ENCODE measurements around the gene NEU4.
"Not testable (repeated sequence)": the region's sequence is repeated elsewhere in the genome, so short reads cannot be mapped to it uniquely, and the experiment has no call there.

Gene NEU4, protein sequence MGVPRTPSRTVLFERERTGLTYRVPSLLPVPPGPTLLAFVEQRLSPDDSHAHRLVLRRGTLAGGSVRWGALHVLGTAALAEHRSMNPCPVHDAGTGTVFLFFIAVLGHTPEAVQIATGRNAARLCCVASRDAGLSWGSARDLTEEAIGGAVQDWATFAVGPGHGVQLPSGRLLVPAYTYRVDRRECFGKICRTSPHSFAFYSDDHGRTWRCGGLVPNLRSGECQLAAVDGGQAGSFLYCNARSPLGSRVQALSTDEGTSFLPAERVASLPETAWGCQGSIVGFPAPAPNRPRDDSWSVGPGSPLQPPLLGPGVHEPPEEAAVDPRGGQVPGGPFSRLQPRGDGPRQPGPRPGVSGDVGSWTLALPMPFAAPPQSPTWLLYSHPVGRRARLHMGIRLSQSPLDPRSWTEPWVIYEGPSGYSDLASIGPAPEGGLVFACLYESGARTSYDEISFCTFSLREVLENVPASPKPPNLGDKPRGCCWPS
- long read RNA-seq, donor 1 = 0 reads
- long read RNA-seq, donor 2 = 0 reads
- long read RNA-seq, donor 3 = 0 reads
- long read RNA-seq, donor 4 = 0 reads
- long read RNA-seq, donor 5 = 0 reads
- long read RNA-seq, donor 6 = 0 reads
- long read RNA-seq, donor 7 = 0 reads
- long read RNA-seq, donor 8, partial matches to known transcripts = 0 of 1 reads
- long read RNA-seq, donor 8, other reads (novel, unspliced or antisense) = 0 of 1 reads

DNA sequence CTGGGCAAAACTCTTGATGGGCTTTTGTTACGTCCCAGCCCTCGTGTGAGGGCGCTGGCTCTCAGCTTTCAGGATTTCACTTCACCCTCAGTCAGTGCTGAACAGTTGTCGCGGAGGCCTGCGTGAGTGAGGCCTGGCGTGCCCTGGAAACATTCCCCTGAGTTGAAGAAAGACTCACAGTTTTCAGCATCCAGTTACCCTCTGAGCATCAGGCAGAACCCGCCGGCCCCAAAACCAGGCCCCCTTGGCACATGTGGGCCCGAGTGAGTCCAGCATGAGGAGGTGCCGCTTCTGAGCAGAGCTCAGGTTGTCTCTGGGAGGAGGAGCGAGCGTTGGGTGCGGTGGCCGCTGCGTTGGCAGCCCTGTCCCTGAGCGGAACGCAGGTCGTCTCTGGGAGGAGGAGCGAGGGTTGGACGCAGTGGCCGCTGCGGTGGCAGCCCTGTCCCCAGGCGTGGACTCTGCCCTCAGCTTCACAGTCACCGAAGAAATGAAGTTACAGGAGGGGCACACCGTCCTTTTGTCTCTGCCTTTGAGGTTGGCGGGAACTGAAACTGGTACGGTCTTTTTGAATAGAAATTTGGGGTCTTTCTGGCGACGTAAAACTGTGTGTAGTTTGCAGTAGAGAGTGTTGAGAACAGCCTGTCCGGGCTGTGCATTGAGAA is at the start of gene NEU4:
Gene NEU4 (plus strand): TSS at position 473 of the 662 bp plus-strand sequence. CDS start 5,292 bp downstream, outside the sequence.
- DNase-seq = no peak

GRCh38 chr2:241759893-241760292 is 49.1 kb upstream of the NEU4 start:
- not testable (repeated sequence) for DNase-seq

- DNase-seq = no peak
These were observed 48.7 kb upstream of the NEU4 start for GRCh38 chr2:241760301-241760771.

DNA sequence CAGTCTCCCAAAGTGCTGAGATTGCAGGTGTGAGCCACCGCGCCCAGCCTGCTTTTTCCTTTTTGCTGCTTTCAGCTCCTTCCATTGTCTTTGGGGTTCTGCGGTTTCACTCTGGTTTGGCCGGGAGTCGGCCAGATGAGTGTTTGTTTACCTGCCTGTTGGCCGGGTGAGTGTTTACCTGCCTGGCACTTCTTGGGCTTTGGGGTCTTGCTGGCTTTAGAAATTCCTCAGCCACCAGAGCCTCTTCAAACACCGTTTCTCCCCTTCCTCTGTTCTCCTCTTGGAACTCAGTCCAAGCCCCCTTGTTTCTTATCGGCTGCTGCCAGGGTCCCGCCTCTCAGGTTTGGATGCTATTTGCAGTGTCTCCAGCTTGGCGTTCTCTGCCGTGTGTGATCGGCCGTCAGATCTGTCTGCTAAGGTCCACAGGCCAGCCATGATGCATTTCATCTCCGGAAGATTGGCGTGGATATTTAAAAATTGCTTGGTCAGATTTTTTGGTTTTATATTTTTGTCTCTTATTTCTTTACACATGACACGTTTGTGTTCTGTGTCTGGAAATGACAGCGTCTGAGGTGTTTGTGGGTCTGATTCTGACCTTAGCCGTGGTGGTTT is 46.6 kb upstream of the NEU4 start:
- DNase-seq = no peak

DNA sequence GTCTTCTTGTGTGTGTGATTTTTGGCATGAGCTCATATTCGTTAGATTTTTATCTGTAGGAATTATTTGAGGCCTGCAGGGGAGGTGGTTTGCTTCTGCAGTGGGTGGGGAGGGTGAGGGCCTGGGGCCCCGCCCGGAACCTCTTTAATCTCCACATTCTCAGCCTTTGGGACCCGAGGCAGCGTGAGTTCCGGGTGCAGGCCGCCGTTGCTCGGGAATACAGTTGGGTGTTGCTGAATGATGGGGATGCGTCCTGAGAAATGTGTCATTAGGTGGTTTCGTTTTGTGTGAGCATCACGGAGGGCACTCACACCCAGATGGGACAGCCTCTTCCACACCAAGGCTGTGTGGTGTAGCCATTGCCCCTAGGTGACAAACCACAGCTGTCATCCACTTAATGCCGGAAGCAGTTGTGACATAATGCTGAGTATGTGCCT is 46.0 kb upstream of the NEU4 start:
- DNase-seq = no peak

- DNase-seq = no peak
These were observed 45.3 kb upstream of the NEU4 start for GRCh38 chr2:241763551-241764274.

DNA sequence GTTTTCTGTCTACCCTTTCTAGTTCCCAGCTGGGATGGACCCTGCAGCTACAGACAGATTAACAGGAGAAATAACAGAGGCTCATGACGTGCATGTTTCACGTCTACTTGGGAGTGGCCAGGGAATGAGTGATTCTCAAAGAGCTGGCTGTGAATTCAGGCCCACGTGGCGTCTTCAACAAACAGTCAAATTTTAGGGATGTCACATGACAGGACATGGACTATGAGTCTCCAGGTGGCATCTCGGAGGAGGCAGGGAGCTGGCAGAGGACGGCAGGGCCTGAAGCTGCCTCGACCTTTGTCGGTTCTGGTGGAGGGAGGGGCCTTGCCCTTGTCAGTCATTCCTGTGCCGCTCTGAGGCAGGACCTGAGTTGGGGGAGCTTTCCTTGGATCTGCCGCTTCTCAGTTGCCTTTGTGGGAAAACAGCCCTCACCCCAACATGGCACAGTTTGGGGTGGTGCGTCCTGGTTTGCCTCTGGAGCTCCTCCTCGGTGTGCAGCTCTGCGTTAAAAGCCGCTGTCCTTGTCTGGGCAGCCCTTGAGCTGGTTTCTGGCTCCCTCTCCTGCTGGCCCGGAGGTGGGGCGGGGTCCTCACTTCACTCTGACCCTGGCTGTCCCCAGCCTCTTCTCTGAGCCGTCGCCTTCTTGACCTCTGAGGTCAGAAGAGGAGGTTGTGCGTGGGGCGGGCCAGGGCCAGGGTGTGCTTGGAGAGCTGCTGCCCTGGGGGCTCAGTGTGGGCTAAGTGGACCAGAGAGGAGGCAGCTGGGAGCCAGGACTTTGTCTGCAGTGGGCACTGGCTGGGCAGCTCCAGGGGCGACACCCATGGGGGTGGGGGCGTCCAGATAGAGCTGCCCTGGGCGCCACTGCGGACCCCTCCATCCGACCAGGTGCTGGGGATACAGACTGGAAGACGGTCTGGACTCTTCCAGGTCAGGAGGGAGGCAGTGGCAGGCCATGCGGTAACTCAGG is 44.4 kb upstream of the NEU4 start:
- DNase-seq = no peak

DNA sequence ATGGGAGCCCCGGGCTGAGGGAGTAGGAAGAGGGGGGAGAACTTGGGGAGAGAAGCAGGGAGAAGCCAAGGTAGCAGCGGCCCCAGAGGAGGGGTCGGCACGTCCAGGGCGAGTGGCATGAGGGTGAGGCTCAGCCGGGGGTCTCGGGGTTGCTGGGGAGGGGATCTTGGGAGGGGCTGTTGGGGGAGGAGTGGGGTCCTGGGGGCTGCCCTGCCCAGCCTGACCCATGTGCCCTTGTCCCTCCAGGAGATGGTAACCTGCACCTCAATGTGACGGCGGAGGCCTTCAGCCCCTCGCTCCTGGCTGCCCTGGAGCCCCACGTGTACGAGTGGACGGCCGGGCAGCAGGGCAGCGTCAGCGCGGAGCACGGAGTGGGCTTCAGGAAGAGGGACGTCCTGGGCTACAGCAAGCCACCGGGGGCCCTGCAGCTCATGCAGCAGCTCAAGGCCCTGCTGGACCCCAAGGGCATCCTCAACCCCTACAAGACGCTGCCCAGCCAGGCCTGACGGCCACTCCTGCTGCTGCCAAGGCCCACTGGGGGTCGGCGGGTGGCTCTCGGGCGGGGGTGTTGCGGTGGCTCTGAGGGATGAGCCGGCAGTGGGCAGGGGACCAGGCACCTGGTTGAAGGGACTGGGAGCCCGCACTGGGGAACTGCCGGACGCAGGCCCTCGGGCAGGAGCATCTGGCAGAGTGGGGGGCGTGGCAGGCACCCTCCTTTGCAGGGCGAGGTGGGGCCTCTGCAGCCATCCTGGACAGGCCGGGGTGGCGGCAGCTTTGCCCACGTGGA is 41.3 kb upstream of the NEU4 start:
- DNase-seq = no peak

DNA sequence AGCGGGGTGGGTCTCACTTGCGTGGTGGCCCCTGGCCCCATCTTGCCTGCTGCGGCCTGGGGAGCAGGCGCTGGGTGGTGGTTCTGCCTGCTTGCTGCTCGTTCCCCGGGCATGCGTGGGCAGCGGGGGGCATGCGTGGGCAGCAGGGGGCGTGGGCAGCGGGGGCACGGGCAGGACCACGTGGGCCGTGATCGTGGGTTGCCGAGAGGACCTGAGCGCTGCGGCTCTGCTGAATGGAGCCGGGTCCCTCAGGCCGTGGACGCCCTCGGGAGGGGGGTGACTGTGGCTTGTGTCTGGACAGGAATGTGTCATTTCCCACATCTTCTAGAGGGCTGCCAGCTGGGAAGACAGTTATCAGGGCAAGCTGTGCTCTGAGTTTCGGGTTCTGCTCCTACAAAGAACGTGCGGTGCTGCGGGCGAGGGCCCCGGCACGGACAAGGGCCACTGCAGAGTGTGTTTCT is 40.7 kb upstream of the NEU4 start:
- no peak for DNase-seq

- DNase-seq = no peak
These were observed 40.1 kb upstream of the NEU4 start for GRCh38 chr2:241768850-241769249.

DNA sequence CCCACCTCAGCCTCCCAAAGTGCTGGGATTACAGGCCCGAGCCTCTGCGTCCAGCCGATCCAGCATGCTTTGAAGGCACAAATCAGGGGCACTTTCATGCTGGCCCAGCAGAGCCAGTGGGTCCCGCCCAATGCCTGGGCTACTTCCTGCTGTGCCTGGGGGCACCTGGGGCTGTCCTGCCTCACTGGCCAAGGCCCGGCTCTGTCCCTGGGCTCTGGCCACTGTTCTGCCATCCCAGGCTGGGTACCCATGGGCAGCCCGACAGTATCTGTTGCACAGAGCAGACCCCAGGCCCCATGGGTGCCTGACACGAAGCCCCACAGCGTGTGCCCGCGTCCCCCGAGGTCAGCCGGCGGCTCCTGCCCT is 39.2 kb upstream of the NEU4 start:
- no peak for DNase-seq

- no peak for DNase-seq
These were observed 38.6 kb upstream of the NEU4 start for GRCh38 chr2:241770185-241770935.

GRCh38 chr2:241770936-241771285 is 38.1 kb upstream of the NEU4 start:
- DNase-seq = no peak

- DNase-seq = no peak
These were observed 37.5 kb upstream of the NEU4 start for GRCh38 chr2:241771286-241772062.

DNA sequence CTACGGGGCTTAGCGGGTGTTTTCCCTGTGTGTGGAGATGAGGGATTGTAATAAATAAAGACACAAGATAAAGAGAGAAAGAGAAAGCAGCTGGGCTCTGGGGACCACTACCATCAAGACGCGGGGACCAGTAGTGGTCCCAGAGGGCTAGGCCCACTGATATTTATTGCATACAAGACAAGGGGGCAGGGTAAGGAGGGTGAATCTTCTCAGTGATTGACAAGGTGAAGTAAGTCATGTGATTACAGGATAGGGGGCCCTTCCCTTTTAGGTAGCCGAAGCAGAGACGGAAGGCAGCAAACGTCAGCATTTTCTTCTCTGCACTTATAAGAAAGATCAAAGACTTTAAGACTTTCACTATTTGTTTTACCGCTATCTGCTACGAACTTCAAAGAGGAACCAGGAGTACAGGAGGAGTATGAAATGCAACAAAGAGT is 36.9 kb upstream of the NEU4 start:
- DNase-seq = no peak

- DNase-seq = no peak
These were observed 35.2 kb upstream of the NEU4 start for GRCh38 chr2:241773511-241774418.
